Measurements from ENCODE around the gene CRELD1.
"Not testable (repeated sequence)": the region's sequence is repeated elsewhere in the genome, so short reads cannot be mapped to it uniquely, and the experiment has no call there.

Gene CRELD1

GRCh38 chr3:9934993-9935392 is 1.4 kb downstream of the CRELD1 start:
- no peak for DNase-seq (ENCODE audit: low spot score)

DNA sequence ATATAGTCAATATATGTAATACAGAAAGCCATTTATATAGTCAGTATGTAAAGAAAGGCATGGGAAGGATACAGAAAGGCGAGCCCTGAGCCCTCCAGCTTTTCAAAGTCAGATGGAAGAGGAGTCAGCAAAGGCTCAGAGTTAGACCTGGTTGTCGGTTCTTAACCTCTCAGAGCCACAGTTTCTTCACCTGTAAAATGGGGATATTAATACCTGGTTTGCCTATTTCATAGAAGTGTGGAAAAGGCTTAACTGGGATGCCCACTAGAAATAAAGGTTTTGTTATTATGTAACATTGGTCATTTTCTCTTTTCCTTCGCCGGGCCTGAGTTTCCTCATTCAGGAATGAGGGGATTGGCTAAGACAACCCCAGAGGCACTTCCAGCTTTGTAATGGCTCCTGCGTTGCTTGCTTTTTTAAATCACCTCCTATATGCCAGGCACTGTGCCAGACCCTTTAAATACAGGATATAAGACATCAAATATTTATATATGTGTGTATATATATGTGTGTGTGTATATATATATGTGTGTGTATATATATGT is 2.4 kb downstream of the CRELD1 start:
- no peak for DNase-seq (ENCODE audit: low spot score)

GRCh38 chr3:9937486-9938238 is 4.0 kb downstream of the CRELD1 start:
- no peak for DNase-seq (ENCODE audit: low spot score)

- DNase-seq (ENCODE audit: low spot score): no peak
Observed at GRCh38 chr3:9938966-9939365, 5.3 kb downstream of the CRELD1 start.

GRCh38 chr3:9939906-9940305 is 6.3 kb downstream of the CRELD1 start:
- not testable (repeated sequence) for DNase-seq (ENCODE audit: low spot score)

- no peak for DNase-seq (ENCODE audit: low spot score)
Observed at GRCh38 chr3:9940746-9941145, 7.1 kb downstream of the CRELD1 start.

DNA sequence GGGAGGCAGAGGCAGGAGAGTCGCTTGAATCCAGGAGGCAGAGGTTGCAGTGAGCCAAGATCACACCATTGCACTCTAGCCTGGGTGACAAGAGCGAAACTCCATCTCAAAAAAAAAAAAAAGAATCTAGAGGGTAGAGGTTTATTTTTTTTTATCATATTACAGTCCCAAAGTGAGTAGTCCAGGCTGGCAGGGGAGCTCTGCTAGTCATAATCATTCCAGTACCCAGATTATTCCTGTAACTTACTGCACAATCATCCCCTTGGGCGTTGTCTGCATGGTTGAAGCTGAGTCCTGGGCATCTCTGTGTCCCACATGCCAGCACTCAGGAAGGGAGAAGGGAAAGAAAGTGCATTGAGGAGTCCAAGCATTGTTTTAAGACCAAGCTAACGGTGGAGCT is 8.5 kb downstream of the CRELD1 start:
- DNase-seq (ENCODE audit: low spot score): no peak

DNA sequence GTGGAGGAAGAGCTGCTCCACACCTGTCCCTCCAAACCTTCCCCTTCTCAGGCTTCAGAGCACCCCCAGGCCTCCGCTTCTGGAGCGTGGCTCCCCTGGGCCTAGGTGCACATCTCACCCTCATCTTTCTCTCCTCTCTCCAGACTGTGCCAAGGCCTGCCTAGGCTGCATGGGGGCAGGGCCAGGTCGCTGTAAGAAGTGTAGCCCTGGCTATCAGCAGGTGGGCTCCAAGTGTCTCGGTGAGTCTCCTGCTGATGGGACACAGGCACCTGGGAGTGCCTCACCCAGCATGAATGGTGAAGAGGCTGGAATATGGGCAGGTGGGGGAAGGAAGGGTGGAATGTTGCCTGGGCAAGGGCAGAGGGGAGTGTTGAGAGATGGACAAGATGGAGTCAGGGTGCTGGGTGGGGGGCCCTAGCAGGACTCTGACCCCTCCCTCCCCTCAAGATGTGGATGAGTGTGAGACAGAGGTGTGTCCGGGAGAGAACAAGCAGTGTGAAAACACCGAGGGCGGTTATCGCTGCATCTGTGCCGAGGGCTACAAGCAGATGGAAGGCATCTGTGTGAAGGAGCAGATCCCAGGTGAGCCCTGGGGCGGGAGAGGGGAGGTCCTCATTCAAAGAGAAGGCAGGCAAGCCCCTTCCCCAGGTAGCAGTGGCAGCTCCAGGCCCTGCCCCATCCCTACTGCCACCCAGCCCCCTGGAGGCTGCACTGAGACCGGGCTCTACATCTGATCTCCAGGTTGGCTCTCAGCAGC is 9.5 kb downstream of the CRELD1 start:
- no peak for DNase-seq (ENCODE audit: low spot score)

DNA sequence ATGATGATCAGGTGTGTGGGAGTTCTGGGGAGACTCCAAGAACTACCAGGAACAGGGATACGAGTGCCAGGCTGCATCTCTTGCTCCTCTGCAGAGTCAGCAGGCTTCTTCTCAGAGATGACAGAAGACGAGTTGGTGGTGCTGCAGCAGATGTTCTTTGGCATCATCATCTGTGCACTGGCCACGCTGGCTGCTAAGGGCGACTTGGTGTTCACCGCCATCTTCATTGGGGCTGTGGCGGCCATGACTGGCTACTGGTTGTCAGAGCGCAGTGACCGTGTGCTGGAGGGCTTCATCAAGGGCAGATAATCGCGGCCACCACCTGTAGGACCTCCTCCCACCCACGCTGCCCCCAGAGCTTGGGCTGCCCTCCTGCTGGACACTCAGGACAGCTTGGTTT is 10.6 kb downstream of the CRELD1 start:
- DNase-seq (ENCODE audit: low spot score): no peak

DNA sequence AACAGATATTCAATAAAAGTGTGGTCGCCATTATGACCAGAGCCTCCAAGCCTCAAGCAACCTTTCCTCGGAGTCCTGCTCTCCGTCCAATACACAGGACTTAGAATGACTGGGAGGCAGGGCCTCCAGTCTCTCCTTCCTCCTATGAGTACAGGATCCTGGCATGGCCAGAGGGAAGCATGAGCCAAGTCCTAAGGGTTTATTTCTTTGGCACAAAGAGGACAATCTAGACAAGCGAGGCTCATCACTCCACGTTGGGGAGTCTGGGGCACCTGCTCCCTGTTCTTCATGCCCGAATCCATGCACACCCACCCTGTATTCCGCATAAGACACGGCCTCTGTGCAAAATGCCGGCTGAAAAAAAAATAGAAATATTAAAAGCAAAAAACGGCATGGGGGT is 11.7 kb downstream of the CRELD1 start:
- no peak for DNase-seq (ENCODE audit: low spot score)

DNA sequence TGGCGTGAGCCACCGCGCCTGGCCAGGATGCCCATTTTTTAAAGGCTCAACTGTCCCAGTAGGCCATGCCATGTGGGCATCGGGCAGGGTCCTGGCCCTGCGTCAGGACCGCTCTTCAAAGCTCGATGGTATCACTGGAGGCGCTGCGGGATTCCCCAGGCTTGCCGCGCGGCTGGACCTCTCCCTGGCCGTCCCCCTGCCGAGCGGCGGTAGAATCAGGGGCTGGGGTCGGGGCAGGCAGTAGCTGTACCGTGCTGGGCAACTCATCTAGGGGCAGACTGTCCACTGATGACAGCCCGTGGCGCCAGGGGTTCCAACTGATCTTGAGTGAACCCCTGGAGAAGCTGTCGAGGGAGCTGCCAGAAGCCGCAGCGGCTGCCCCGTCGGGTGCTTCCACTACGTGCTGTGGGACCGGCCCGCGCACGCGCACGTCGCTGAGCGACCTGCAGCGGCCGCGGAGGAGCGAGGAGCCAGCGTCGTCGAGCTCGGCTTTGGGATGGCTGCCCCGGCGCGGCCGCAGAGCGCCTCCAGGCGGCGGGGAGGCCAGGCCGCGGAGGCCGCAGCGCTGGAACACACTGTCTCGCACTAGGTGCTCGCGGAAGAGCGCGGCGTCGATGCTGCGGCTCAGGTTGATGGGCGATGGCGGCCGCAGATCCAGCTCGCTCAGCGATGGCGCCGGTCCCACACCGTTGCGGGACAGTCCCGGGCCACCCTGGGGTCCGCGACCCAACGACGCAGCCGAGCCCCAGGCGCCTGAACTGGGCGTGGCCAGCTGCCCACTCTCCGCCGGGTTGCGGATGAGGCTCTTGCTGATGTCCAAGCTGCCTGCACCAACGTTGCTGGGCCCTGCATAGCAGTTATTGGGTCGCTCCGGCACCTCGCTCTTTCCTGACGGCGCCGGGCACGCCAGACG is 12.7 kb downstream of the CRELD1 start:
- peak; percentile 68 for DNase-seq (ENCODE audit: low spot score)

DNA sequence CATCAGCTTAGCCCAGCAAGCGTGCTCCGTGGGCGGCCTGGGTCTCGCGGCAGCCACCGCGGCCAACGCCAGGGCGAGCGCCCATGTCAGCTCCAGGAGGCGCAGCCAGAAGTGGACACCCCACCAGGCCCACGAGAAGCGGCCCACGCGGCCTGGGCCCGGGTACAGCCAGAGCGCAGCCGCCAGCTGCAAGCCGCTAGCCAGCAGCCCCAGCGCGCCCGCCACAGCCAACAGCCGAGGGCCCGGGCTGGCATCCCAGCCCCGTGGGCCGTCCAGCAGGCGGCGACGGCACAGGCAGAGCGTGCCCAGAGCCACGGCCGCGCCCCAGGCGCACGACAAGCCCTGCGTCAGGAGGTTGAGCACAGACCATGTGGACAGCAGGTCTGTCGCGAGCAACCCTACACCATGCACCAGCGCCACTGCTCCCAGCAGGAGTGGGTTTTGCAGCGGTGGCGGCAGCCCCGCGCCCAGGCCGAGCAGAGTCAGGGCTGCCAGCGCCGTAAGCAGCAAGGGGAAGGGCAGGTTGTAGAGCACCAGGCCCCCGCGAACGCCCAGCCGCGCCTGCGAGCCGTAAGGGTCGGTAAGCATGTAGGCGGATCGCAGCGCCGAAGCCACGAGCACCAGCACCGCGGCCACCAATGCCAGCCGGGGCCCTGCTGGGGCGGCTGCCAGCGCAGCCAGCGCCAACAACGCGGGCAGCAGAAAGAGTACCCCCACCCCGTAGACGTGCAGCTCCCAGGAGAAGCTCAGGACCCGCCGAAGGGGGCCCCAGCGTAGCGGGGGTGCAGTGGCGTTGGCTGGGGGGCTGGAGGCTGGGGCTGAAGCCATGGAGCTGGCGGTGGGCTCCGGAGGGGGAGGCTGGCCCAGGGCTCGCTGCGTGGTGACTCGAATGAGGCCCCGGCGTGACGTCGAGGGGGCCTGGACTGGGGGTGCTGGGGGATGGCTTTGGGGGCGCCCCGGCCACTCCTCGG is 13.7 kb downstream of the CRELD1 start:
- DNase-seq (ENCODE audit: low spot score): no peak

DNA sequence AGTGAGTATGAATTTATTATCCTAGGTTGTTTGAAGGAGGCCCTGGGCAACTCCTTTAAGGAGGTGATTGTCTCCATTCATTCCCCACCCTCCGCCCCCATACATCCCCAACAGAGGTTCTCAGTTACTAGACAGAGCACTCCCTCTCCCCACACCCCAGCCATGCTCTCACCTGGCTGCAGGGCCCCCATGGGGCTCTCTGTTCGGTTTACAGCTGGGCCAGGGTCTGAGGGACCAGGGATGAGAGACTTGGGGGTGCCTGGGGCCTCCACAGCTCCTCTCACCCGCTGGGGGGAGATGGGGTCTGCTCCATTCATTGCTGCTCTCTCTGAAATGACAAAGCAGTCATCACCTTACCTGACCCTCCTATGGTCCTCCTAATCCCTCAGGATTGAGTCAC is 15.0 kb downstream of the CRELD1 start:
- DNase-seq (ENCODE audit: low spot score): no peak

DNA sequence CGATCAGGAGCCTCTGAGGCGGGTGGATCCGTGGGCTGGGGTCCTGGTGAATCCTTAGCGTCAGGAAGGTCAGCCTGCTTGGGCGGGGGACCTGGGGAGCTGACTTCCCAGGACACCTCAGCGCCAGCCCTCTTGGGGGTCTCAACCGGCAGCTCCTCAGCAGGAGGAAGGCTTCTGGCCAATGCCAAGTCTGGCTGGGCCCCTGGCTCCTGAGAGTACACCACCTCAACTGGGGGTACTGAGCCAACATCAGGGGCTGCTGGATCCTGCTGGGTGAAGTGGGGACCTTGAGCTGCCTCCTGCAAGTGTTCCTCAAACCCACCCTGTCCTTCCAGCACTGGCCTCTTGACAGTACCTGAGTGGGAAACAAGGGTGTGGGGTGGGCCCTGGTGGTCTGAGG is 15.5 kb downstream of the CRELD1 start:
- no peak for DNase-seq (ENCODE audit: low spot score)

GRCh38 chr3:9949626-9950025 is 16.0 kb downstream of the CRELD1 start:
- no peak for DNase-seq (ENCODE audit: low spot score)

GRCh38 chr3:9951126-9951525 is 17.5 kb downstream of the CRELD1 start:
- DNase-seq (ENCODE audit: low spot score): no peak

GRCh38 chr3:9951598-9951961 is 17.9 kb downstream of the CRELD1 start:
- no peak for DNase-seq (ENCODE audit: low spot score)

DNA sequence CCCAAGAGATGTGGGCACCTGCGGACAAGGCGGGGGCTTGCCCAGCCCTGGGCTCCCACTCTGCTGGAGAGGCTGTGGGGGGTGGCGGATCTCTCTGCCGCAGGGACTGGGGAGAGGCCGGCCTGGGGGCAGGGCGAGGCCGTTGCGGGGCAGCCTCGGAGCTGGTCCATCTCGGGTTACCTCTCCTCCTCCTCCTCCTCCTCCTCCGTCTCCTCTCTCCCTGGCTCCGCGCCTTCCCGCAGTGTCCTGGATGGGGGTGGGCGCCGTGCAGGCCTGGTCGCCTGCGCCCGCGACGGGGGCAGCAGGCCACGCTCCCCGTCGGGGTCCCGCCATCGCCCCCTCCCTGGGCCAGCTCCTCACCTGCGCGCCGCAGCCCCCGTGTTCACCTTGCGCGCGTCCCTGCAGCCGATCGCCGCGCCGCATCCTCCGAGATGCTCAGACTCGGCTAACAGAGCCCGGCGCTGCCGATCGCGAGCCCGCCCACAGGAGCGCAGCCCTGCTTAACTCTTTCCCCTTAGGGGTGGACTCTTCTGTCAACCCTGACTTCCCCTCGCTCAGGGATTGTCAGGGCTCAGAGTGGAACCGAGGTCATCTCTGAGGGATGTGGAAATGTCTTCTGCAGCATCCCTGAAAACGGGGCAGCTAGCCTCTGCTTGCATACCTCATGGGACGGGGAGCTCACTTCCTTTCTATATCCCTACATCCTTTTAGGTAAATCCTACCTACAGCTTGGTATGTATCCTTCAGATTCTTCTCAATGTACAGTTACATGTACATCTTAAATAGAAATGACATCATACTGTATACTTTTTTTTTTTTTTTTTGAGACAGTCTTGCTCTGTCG is 18.6 kb downstream of the CRELD1 start, which contains the start of gene PRRT3:
Gene PRRT3 (minus strand): TSS at position 447 of the 844 bp plus-strand sequence. CDS start 2,293 bp downstream, outside the sequence.
- DNase-seq (ENCODE audit: low spot score): no peak

GRCh38 chr3:9955067-9955502 is 21.5 kb downstream of the CRELD1 start:
- DNase-seq (ENCODE audit: low spot score): no peak

Measured in hematopoietic multipotent progenitor cell treated with erythropoietin and hydrocortisone succinate and interleukin-3 and kit ligand, for 15 days (in vitro differentiated cells).